Myometrial cell (primary cell): ENCODE data around the gene ZBTB9. TPM values are rescaled to one million over a fixed set of nuclear protein-coding genes. Genes with fewer than 3 reads are reported as not detected.

Experiments used
- total RNA-seq: library from RNA; depleted of rRNA; stranded (reverse); fragments of >200 nt; gene quantifications from 2 replicates; pipeline ENCODE4 v1.2.3, GENCODE V29; 2015

Gene ZBTB9, protein sequence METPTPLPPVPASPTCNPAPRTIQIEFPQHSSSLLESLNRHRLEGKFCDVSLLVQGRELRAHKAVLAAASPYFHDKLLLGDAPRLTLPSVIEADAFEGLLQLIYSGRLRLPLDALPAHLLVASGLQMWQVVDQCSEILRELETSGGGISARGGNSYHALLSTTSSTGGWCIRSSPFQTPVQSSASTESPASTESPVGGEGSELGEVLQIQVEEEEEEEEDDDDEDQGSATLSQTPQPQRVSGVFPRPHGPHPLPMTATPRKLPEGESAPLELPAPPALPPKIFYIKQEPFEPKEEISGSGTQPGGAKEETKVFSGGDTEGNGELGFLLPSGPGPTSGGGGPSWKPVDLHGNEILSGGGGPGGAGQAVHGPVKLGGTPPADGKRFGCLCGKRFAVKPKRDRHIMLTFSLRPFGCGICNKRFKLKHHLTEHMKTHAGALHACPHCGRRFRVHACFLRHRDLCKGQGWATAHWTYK
- total RNA-seq: 4.3 and 8.6 TPM in 2 replicates

DNA sequence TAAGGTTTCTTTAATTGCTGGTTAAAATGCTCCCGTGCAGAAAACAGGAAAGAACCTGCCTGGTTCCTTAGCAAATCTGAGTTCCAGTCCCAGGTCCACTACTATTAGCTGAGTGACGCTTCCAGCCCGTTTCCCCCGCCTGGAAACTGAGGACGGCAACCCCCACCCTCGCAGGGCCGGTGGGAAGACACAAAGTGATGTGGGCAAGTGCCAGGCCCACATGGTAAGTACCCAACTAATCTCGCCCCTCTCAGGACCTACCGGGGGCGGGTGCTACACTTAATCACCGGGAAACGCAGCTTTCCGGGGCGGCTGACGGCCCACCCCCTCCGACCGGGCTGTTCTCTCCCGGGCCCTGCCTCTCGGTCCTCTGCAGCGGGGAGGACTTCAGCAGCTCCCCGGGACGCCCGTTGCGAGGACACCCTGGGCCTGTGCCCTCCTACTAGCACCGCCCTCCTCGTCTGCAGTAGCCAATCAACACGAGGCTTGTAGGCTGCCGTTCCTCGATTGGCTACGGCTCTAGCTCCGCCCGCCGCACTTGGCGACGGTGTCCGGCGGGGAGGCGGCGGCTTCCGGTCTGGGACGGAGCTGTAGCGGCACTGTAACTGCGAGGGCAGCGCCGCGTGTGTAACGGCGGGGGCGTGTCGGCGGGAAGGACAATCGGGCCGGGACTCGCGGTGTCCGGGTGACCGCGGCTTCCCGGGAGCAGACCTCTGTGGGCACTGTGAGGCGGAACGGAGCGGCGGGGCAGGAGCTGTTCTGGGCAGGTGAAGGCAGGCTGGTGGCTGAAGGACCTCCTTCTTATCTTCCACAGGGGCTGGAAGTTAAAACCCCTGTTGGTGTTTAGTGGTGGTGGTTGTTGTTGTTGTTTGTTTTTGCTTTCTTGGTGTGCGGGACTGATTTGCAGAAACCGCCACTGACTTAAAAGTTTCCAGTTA, at the start of gene ZBTB9:
Gene ZBTB9, plus strand, starts transcription at position 568 of the 938 bp plus-strand sequence. CDS start 525 bp downstream, outside the sequence.

DNA sequence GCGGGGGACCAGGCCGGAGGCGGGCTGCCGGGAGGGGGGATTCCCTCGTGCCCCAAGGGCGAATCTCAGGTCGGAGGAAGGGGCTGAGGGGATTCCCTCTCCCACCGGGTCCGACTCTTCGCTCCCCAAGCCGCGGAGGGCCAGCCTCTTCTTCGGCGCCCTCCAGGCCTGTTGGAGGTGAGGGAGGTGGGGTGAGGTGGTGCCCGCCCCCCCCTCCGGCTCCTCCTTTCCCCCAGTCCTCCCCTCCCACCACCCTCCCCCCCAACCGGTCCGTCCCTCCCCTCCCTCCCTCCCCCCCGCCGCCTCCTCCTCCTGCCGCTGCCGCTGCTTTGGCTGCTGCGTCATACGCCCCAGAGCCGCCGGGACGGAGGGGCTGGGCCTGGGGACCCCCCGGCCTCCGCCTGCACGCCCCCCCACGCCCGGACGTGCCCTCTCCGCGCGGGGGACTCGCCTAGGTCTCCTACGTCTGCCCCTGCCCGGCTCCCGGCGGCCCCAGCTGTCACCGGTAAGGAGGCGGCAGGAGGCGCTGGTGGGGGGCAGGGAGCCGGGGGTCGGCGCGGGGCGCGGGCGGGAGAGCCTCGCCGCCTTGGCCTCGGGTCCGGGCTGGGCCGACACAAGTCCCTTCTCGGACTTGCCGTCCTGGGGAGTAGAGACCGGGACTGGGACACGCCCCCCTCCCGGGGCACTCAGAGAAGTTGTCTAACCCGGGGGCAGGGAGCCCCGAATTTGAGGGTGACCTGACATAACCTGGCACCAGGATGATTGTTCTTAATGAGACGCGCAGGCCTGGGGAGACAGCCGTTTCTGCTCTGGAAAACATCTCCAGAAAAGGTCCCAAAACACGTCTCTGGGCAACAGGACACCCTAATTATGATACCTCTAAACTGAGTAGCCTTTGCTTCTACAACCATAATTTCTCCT, 43.4 kb upstream of the ZBTB9 start, which contains the start of gene PHF1:
Gene PHF1, plus strand, starts transcription at position 304 of the 921 bp plus-strand sequence. CDS start 1,250 bp downstream, outside the sequence.

DNA sequence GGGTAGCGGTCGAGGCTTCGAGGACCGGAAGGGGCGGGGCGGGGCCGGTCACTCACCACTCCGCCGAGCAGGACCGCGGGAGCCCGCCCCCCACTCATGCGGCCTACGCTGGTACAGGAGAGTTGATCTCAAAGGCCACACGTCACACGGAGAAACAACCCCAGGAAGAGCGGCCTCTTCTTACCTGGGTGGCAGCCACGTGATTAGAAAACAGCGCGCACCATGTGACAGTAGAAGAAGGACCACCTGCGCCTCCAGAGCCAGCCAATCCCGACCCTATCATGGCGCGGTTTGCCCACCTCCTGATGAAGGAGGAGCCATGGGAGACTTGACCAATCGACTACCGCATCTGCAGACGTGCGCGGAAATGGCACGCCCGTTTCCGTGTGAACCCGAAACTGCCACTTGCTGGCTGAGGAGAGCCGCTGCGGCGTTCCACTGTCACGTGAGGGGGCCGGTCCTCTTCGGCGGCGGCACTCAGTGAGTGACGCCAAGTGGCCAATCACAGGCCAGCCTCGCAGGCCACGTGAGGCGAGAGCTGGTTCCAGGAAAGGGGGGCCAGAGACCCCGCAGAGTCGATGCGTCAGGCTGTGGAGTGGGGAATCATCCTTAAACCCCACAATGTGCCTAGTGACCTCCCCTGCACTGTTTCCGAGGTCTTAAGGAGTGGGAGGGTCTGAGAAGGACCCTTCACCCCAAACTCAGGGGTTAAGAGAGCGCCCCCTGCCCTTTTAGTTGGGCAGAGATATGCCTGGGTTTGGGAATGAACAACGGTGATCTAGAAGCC, 36.3 kb upstream of the ZBTB9 start, which contains the start of gene CUTA:
Gene CUTA, minus strand, starts transcription at position 205 of the 787 bp plus-strand sequence. Its CDS starts 107 bp downstream, at position 98.

DNA sequence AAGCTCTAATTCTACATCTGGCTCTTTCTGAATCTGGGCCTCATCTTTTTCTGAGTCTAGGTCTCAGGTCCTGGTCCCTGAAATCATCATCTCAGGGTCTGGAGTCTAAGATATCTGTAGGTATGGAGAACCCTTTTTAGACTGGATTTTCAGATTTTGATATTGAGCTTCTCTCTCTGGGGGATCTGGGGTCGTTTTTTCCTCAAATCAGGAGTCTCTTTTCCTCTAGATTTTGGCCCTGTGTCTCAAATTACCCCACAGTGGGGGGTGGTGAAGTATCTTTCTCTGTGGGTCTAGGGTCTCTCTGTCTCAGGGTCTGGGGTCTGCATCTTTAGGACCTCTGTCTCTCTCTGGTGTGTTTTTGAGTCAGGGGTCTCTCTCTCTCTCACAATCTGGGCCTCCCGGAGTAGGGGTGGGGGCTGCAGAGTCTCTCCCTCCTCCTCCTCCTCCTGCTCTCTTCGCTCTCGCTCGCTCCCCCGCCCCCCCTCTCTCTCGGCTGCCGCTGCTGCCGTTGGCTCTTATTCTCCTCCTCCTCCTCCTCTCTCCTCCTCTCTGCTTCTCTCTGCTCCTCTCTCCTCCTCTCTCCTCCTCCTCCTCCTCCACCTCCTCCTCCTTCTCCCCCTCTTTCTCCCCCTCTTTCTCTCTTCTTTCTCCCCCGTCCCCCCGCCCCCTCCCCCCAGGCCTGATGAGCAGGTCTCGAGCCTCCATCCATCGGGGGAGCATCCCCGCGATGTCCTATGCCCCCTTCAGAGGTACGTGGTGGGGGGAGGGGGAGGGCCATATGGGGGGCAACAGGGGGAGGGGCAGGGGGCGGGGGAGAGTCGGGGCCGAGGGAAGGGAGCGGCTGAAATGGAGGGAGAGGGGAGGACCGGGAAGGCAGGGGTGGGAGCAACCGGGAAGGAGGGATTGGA, 34.5 kb upstream of the ZBTB9 start, which contains the start of gene SYNGAP1:
Gene SYNGAP1, plus strand, starts transcription at position 486 of the 911 bp plus-strand sequence. Its CDS starts 200 bp downstream, at position 686.

Other genes starting within 250 kb of the ZBTB9 start
- gene HSD17B8, start 249.9 kb upstream of the ZBTB9 start, total RNA-seq: 1.6 and 4.0 TPM in 2 replicates
- 11.5 and 15.6 TPM in 2 replicates for gene RING1, start 246.1 kb upstream of the ZBTB9 start, total RNA-seq
- 36.7 and 45.3 TPM in 2 replicates for gene VPS52, start 182.7 kb upstream of the ZBTB9 start, total RNA-seq
- gene RPS18, start 182.5 kb upstream of the ZBTB9 start, total RNA-seq: 4,481 and 4,999 TPM in 2 replicates
- gene B3GALT4, start 177.5 kb upstream of the ZBTB9 start, total RNA-seq: 5.7 and 11.0 TPM in 2 replicates
- 84.2 and 89.9 TPM in 2 replicates for gene WDR46, start 165.3 kb upstream of the ZBTB9 start, total RNA-seq
- gene PFDN6, start 165.0 kb upstream of the ZBTB9 start, total RNA-seq: 58.7 and 93.4 TPM in 2 replicates
- gene RGL2, start 155.6 kb upstream of the ZBTB9 start, total RNA-seq: 32.6 and 37.4 TPM in 2 replicates
- 100 and 104 TPM in 2 replicates for gene TAPBP, start 140.5 kb upstream of the ZBTB9 start, total RNA-seq
- gene ZBTB22, start 136.8 kb upstream of the ZBTB9 start, total RNA-seq: 14.4 and 23.1 TPM in 2 replicates
- 46.3 and 52.8 TPM in 2 replicates for gene DAXX, start 131.6 kb upstream of the ZBTB9 start, total RNA-seq
- gene KIFC1, start 62.8 kb upstream of the ZBTB9 start, total RNA-seq: 29.8 and 33.4 TPM in 2 replicates
- 31.7 and 34.0 TPM in 2 replicates for gene PHF1, start 43.6 kb upstream of the ZBTB9 start, total RNA-seq
- 249 and 321 TPM in 2 replicates for gene CUTA, start 36.5 kb upstream of the ZBTB9 start, total RNA-seq
- gene SYNGAP1, start 34.5 kb upstream of the ZBTB9 start, total RNA-seq: 4.1 and 4.3 TPM in 2 replicates
- gene BAK1, start 125.7 kb downstream of the ZBTB9 start, total RNA-seq: 13.8 and 14.7 TPM in 2 replicates
- gene ITPR3, start 166.7 kb downstream of the ZBTB9 start, total RNA-seq: 31.7 and 31.9 TPM in 2 replicates